CD4-positive, CD25-positive, alpha-beta regulatory T cell (primary cell): Measurements from ENCODE around the gene TNS1. TPM values are rescaled to one million over a fixed set of nuclear protein-coding genes. Genes with fewer than 3 reads are reported as not detected.
A peak's percentile ranks its signal among the peaks of the same experiment; 100 is the strongest.

ENCODE experiments used
- ATAC-seq, 2 donors: fragments of 150-1000 bp; cut with Tn5 transposase; one replicate each; pipeline ENCODE4 v1.10.0; 2021; ENCODE audit warnings: low read depth in 2 of 2, moderate number of reproducible peaks in 2 of 2, moderate library complexity in 1 of 2
- DNase-seq, 3 donors: peaks; one replicate each; pipeline versions ENCODE4 v3.0.0 to v3.0.0-alpha.2; 2012 to 2022; ENCODE audit warnings: mixed read lengths in 1 of 3
- H3K27ac ChIP-seq: one replicate; pipeline ENCODE4 v1.7.0; 2013; ENCODE audit warnings: mild to moderate bottlenecking, low read length; ENCODE audit not compliant: insufficient read depth, poor library complexity, severe bottlenecking
- H3K27me3 ChIP-seq: one replicate; pipeline ENCODE4 v1.7.0; 2013; ENCODE audit warnings: low read length; ENCODE audit not compliant: control insufficient read depth, insufficient read depth
- H3K36me3 ChIP-seq: one replicate; pipeline ENCODE4 v1.7.0; 2013; ENCODE audit warnings: mild to moderate bottlenecking, low read length, moderate library complexity; ENCODE audit not compliant: control insufficient read depth, insufficient read depth
- H3K4me1 ChIP-seq: 2 replicates; pipeline ENCODE4 v1.7.0; 2013; ENCODE audit warnings: mild to moderate bottlenecking, low read length; ENCODE audit not compliant: insufficient read depth, control insufficient read depth, poor library complexity, severe bottlenecking
- H3K4me3 ChIP-seq: one replicate; pipeline ENCODE4 v1.7.0; 2013; ENCODE audit warnings: low read depth, mild to moderate bottlenecking, low read length, moderate library complexity
- H3K9me3 ChIP-seq, 2 experiments: 1 replicate in 1 of 2; 2 replicates in 1 of 2; pipeline ENCODE4 v1.7.0; 2013; ENCODE audit warnings: low read length in 2 of 2, mild to moderate bottlenecking in 1 of 2, moderate library complexity in 1 of 2; ENCODE audit not compliant: control insufficient read depth in 2 of 2
- H3K27ac Mint-ChIP-seq, 3 donors: one replicate each; pipeline ENCODE4 v1.8.0; 2020 to 2022; ENCODE audit warnings: mild to moderate bottlenecking in 3 of 3, mixed read lengths in 3 of 3, moderate library complexity in 2 of 3
- H3K27me3 Mint-ChIP-seq: one replicate; pipeline ENCODE4 v1.8.0; 2022; ENCODE audit warnings: mild to moderate bottlenecking, mixed read lengths
- H3K36me3 Mint-ChIP-seq: one replicate; pipeline ENCODE4 v1.8.0; 2020; ENCODE audit warnings: mixed read lengths
- H3K4me1 Mint-ChIP-seq, 4 donors: one replicate each; pipeline ENCODE4 v1.8.0; 2020 to 2022; ENCODE audit warnings: mixed read lengths in 4 of 4, mild to moderate bottlenecking in 1 of 4
- H3K4me3 Mint-ChIP-seq, 4 donors: one replicate each; pipeline ENCODE4 v1.8.0; 2020 to 2022; ENCODE audit warnings: mild to moderate bottlenecking in 4 of 4, mixed read lengths in 4 of 4, moderate library complexity in 3 of 4
- H3K9me3 Mint-ChIP-seq, 7 donors: one replicate each; pipeline ENCODE4 v1.8.0; 2020 to 2022; ENCODE audit warnings: mixed read lengths in 7 of 7, mild to moderate bottlenecking in 3 of 7, moderate library complexity in 2 of 7
- polyA plus RNA-seq, 4 donors: library from polyadenylated mRNA; unstranded; fragments of 300-500 nt; fragmentation: Illumina TruSeq; gene quantifications; one replicate each; pipeline ENCODE4 v1.2.3, GENCODE V29; 2021
- total RNA-seq: library from RNA; stranded (reverse); gene quantifications from one replicate; pipeline ENCODE4 v1.2.3, GENCODE V29; 2022

The TNS1 gene
- total and polyA plus RNA-seq, 5 donors from 2014 or later = 0.49 TPM; not detected in 4

- no peaks in the 10 kb centered on the region for H3K36me3 Mint-ChIP-seq
- Histone ChIP-seq H3K27me3 (no peaks in the 10 kb centered on the region), H3K27ac (no peak overlapping the region), H3K4me1 (no peaks in the 10 kb centered on the region), H3K36me3 (no peaks in the 10 kb centered on the region), H3K9me3 (no peaks in the 10 kb centered on the region), H3K4me3 (no peak overlapping the region)
- no peak for ATAC-seq
- no peaks in the 10 kb centered on the region for H3K27me3 Mint-ChIP-seq
- DNase-seq = no peak
- H3K9me3 Mint-ChIP-seq = peaks cover 0 to 1% (median 0%) of the 10 kb centered on the region in 7 donors
- H3K4me3 Mint-ChIP-seq = no peak overlapping the region
- no peak overlapping the region for H3K27ac Mint-ChIP-seq
- H3K4me1 Mint-ChIP-seq = no peaks in the 10 kb centered on the region
These were observed 43.1 kb downstream of the TNS1 start for GRCh38 chr2:217959723-217960122.

- ATAC-seq (no peak), DNase-seq (no peak)
- Histone ChIP-seq H3K9me3 (no peaks in the 10 kb centered on the region), H3K27me3 (no peaks in the 10 kb centered on the region), H3K27ac (no peak overlapping the region), H3K4me1 (no peaks in the 10 kb centered on the region), H3K4me3 (no peak overlapping the region), H3K36me3 (no peaks in the 10 kb centered on the region)
- H3K27me3 Mint-ChIP-seq = no peaks in the 10 kb centered on the region
- H3K4me3 Mint-ChIP-seq = no peak overlapping the region
- H3K36me3 Mint-ChIP-seq = no peaks in the 10 kb centered on the region
- H3K27ac Mint-ChIP-seq = no peak overlapping the region
- H3K9me3 Mint-ChIP-seq = peaks cover 0 to 1% (median 0%) of the 10 kb centered on the region in 7 donors
- H3K4me1 Mint-ChIP-seq = no peaks in the 10 kb centered on the region
These were observed 43.9 kb downstream of the TNS1 start for GRCh38 chr2:217958884-217959225.

- H3K4me1 Mint-ChIP-seq = no peaks in the 10 kb centered on the region
- Histone ChIP-seq H3K27ac (no peak overlapping the region), H3K27me3 (no peaks in the 10 kb centered on the region), H3K9me3 (no peaks in the 10 kb centered on the region), H3K4me1 (no peaks in the 10 kb centered on the region), H3K4me3 (no peak overlapping the region), H3K36me3 (no peaks in the 10 kb centered on the region)
- H3K9me3 Mint-ChIP-seq = peaks cover 0 to 1% (median 0%) of the 10 kb centered on the region in 7 donors
- DNase-seq (no peak), ATAC-seq (no peak)
- no peak overlapping the region for H3K27ac Mint-ChIP-seq
- no peaks in the 10 kb centered on the region for H3K36me3 Mint-ChIP-seq
- H3K4me3 Mint-ChIP-seq = no peak overlapping the region
- H3K27me3 Mint-ChIP-seq = no peaks in the 10 kb centered on the region
These were observed 44.5 kb downstream of the TNS1 start for GRCh38 chr2:217958206-217958883.

- Mint-ChIP-seq H3K27me3 (no peaks in the 10 kb centered on the region), H3K9me3 (peaks cover 0 to 2% (median 0%) of the 10 kb centered on the region in 7 donors), H3K27ac (no peak overlapping the region), H3K4me1 (no peaks in the 10 kb centered on the region), H3K4me3 (no peak overlapping the region), H3K36me3 (no peaks in the 10 kb centered on the region)
- DNase-seq (no peak), ATAC-seq (no peak)
- no peaks in the 10 kb centered on the region for H3K4me1 ChIP-seq
- H3K9me3 ChIP-seq = no peaks in the 10 kb centered on the region
- no peak overlapping the region for H3K27ac ChIP-seq
- no peaks in the 10 kb centered on the region for H3K27me3 ChIP-seq
- no peak overlapping the region for H3K4me3 ChIP-seq
- no peaks in the 10 kb centered on the region for H3K36me3 ChIP-seq
These were observed 46.0 kb downstream of the TNS1 start for GRCh38 chr2:217956586-217957457.

GRCh38 chr2:217955881-217956493 is 46.8 kb downstream of the TNS1 start:
- DNase-seq (no peak), ATAC-seq (no peak)
- no peak overlapping the region for H3K4me3 ChIP-seq
- H3K9me3 ChIP-seq = no peaks in the 10 kb centered on the region
- H3K36me3 ChIP-seq = no peaks in the 10 kb centered on the region
- H3K27me3 ChIP-seq = no peaks in the 10 kb centered on the region
- Mint-ChIP-seq H3K4me1 (no peaks in the 10 kb centered on the region), H3K4me3 (no peak overlapping the region), H3K27ac (no peak overlapping the region), H3K36me3 (no peaks in the 10 kb centered on the region), H3K27me3 (no peaks in the 10 kb centered on the region), H3K9me3 (peaks cover 0 to 2% (median 0%) of the 10 kb centered on the region in 7 donors)
- H3K4me1 ChIP-seq = no peaks in the 10 kb centered on the region
- H3K27ac ChIP-seq = no peak overlapping the region

GRCh38 chr2:217954971-217955740 is 47.6 kb downstream of the TNS1 start:
- H3K4me3 Mint-ChIP-seq = no peak overlapping the region
- H3K4me3 ChIP-seq = no peak overlapping the region
- H3K9me3 ChIP-seq = no peaks in the 10 kb centered on the region
- no peaks in the 10 kb centered on the region for H3K4me1 ChIP-seq
- no peaks in the 10 kb centered on the region for H3K27me3 ChIP-seq
- H3K9me3 Mint-ChIP-seq = peaks cover 0 to 2% (median 0%) of the 10 kb centered on the region in 7 donors
- no peaks in the 10 kb centered on the region for H3K4me1 Mint-ChIP-seq
- no peaks in the 10 kb centered on the region for H3K27me3 Mint-ChIP-seq
- ATAC-seq = peak in 1 of 2 donors; percentile 12
- DNase-seq = no peak
- no peak overlapping the region for H3K27ac ChIP-seq
- peak overlapping the region in 1 of 3 donors; percentile 67 for H3K27ac Mint-ChIP-seq
- no peaks in the 10 kb centered on the region for H3K36me3 ChIP-seq
- no peaks in the 10 kb centered on the region for H3K36me3 Mint-ChIP-seq

GRCh38 chr2:217954469-217954868 is 48.3 kb downstream of the TNS1 start:
- Histone ChIP-seq H3K36me3 (no peaks in the 10 kb centered on the region), H3K27ac (no peak overlapping the region), H3K27me3 (no peaks in the 10 kb centered on the region), H3K4me1 (no peaks in the 10 kb centered on the region), H3K9me3 (no peaks in the 10 kb centered on the region), H3K4me3 (no peak overlapping the region)
- Mint-ChIP-seq H3K36me3 (no peaks in the 10 kb centered on the region), H3K27me3 (no peaks in the 10 kb centered on the region), H3K9me3 (peaks cover 0 to 2% (median 0%) of the 10 kb centered on the region in 7 donors), H3K4me3 (no peak overlapping the region), H3K27ac (no peak overlapping the region), H3K4me1 (no peaks in the 10 kb centered on the region)
- no peak for DNase-seq
- no peak for ATAC-seq
